GM19467 (cell line): ENCODE results near the gene RNF157.

ENCODE experiments used
- ATAC-seq: cut with Tn5 transposase; IDR thresholded peaks from one replicate; pipeline ENCODE4 v1.9.1; 2021; ENCODE audit warnings: mild to moderate bottlenecking, moderate library complexity; ENCODE audit not compliant: unreplicated experiment

RNF157 gene

GRCh38 chr17:76142585-76143041, 97.7 kb downstream of the RNF157 start:
- ATAC-seq = no peak

DNA sequence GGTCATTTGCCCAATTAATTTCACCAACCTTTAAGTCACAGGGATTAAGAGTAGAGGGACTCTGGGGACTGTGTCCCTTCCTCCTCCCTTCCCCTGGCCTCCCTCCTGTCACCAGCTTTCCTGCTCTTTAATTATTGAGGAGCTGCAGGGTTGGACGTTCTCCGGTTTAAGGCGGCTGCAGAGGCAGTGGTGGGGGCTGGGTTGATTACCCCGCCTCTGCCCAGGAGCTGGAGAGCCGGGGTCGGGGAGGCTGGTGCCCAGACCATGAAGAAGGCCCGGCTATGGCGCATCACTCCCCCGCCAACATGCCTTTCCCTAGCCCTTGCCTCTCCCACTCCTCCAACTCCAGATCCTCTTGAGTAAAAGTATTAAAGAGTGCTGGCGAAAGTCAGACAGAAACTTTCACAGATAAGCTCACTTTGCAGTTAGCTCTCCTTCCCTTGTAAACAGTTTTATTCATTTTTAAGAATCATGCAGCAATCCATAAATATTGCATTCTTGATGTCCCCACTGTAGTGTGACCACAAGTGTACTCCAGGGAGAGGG, 98.2 kb downstream of the RNF157 start:
- ATAC-seq = no peak

- ATAC-seq = peak; percentile 50
Measured at GRCh38 chr17:76141212-76142038, 98.9 kb downstream of the RNF157 start, which contains the start of gene FOXJ1. Gene FOXJ1, minus strand, starts transcription at chr17:76141245. Its CDS starts 850 bp downstream, at chr17:76140395.

GRCh38 chr17:76140661-76141211, 99.6 kb downstream of the RNF157 start:
- no peak for ATAC-seq

DNA sequence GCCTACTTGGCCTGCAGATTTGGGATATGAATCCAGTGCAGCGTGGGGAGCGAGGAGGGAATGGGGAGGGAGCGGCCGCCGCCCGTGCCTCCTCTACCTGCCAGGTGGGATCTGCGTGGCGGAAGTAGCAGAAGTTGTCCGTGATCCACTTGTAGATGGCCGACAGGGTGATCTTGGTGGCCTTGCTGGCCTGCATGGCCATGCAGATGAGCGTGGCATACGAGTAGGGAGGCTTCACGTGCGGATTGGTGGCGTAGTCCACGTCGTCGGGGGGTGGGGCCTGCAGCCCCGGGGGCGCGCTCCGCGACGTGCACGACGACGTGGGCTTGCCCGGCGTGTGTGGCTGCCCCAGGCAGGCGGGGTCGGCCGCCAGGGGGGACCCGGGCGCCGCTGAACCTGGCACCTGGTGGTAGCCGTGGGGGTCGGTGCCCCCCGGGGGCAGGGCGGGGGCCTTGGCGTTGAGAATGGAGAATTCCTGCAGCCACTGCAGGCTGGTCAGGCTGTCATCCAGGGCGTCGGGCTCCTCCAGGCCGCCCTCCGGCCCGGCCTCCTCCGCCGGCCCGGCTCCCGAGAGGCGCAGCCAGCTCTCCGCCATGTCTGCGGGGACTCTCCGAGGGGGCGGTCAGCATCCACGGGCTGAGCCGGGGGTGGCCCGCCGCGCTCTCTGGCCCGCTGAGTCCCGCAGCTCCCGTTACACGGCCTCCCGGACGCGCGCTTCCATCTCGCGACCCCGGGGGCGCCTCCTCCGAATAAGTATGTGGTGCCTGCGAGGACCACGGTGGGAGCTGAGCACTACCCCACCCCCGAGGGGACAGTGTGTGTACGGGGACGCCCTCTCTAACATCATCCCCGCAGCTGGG, 100.3 kb downstream of the RNF157 start:
- ATAC-seq = no peak

DNA sequence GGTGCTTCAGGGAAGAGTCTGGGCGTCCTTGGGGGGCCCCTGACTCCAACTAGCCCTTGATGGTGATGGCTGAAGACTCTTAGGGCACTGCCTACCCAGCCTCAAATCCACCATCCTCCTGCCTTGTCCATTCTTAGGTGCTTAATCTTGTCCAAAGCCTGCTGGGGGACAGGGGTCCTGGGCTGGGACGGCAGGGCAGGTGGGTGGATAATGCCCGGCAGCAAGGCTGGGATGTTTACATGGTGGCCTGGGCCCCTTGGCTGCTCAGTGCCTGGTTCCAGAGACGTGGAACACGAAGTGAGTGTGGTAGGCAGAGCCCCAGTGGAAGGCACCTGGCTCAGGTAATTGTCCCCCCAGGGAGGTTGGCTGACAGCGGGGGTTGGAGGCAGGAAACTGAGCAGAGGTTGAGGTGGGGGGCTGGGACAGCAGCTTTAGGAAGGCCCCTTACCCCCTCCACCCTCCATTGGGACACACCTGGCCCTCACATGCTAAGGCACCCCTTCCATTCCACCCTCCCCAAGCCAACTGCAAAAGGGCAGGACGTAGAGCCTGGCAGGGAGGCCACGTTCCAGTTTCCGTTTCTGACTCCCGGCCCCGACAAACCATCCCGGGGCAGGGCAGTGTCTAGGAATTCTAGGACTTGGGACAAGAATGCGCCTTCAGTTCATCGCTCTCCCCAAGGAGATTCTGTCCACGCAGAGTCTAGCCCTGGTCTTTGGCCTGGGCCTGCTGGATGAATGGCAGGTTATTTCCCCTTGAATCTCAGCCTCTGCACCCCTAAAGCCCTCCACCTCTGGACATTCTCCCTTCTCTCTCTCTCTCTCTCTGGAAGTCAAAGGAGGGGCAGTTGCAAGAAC, 101.2 kb downstream of the RNF157 start:
- no peak for ATAC-seq

- ATAC-seq = no peak
Measured at GRCh38 chr17:76138234-76138895, 101.9 kb downstream of the RNF157 start.

DNA sequence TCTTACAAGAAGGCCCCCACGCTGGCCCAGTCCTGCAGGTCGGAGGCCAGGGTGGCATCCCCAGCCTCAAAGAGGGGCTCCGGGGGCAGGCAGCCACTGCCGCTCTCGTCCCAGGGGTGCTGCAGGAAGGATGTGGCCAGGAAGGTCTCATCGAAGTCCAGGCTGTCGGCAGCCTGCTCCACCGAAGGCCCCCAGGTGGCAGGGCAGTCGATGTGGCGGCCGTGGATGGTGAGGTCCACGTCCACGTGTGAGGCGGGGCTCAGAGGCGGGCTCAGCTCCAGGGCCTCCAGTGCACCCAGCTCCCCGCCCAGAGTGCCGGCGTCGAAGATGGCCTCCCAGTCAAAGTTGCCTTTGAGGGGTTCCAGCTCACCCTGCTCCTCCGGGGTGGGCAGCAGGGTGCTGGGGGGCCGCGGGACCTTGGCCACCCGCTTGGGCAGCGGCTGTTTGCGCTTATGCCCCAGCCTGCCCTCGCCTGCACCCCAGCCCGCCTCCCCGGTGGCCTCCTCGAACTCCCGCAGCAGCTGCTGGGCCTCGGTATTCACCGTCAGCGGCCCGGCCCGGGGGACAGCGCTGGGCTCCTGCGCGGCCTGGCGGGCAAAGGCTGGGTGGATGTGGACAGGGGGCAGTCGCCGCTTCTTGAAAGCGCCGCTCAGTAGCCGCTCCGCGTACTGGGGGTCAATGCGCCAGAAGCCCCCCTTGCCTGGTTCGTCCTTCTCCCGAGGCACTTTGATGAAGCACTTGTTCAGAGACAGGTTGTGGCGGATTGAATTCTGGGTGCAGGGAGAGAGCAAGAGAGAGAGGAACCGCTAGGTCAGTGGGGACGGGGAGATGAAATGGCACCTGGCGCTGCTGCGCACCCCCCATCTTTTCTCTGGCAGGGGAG, 102.7 kb downstream of the RNF157 start:
- no peak for ATAC-seq

DNA sequence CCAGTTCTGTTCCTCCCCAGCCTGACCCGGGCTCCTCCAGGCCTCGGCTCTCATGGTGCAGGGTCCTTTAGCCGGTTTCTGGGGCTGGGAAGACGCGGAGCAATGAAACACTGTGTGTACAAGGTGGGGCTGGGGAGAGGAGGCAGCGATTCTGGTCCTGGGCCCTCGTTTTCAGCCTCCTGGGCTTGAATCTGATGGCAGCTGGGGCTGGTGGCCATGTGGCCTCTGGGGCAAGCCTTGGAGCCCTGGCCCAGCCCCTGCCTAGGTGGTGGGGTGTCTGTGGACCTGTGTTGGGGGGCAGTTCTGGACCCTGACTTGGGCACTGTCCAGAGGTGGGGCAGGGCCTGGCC, 103.3 kb downstream of the RNF157 start:
- no peak for ATAC-seq

DNA sequence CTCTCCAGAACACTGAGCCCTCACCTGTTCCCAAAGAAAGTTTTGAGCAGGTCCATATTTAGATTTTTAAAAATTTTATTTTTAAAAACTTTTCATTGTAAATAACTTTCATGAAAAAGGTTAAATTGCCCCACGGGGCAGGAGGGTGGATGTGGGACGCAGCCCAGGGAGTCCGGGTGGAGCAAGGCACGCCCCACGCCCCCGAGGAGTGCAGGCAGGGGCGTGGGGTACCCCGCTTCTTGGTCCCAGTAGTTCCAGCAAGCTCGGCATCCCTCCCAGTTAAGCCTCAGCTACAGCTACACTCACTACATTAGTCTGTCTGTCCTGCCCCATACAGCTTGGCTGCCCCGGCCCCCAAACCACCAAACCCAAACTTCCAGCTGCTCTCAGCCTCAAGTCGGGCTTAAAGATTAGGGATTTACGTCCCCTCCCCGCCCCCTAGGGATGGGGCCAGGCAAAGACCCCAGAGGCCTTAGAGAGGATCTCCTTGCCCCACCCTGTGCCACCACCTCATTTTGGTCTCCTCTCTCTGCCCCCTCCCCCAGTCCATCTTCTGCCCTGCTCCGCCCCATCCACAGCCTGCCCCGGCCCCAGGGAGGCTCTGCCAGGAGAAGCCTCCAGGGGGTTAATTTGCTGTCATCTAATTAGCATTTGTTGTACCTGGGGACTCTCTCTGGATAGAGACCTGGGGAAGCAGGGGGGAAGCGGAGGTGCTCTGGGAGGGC, 103.9 kb downstream of the RNF157 start:
- no peak for ATAC-seq

- ATAC-seq = no peak
Measured at GRCh38 chr17:76135810-76136188, 104.5 kb downstream of the RNF157 start.

DNA sequence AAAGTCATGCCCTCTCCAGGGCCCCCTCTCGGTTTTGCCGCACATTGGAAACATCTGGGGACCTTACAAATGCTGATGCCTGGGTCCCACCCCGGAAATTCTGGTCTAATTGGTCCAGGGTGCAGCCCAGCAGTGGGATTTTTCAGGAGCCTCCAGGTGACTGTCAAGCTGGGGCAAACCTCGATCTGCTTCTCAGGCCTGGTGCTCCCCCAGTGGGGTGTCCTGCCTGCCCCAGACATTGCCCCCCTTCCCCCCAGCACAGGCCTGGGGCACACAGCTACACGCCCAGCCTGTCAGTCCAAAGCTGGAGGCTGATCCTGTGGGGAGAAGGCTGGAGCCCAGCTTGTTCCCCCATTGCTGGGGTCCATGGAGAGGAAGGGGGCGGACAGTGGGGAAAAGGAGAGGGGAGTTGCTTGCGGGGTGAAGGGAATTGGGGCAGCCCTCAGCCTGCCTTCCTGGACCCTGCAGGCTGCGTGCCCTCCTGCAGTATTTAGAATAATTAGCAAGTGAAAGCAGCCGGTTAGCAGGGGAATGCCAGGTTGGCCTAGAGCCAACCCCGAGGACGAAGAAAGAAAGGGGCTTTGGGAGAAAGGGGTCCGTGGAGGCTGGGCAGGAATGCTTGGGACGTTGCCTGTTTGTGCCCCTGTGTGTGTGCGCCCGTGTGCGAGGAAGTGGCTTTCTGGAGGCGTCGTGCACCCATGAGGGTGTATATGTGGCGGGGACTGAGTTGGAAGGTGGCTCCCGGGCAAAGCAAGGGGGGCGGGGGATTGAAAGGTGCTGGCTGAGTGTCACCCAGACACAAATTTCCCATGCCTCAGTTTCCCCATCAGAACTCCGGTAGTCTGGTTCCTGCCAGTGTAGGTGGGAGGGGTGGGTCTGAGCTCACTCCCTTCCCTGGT, 105.1 kb downstream of the RNF157 start:
- no peak for ATAC-seq

DNA sequence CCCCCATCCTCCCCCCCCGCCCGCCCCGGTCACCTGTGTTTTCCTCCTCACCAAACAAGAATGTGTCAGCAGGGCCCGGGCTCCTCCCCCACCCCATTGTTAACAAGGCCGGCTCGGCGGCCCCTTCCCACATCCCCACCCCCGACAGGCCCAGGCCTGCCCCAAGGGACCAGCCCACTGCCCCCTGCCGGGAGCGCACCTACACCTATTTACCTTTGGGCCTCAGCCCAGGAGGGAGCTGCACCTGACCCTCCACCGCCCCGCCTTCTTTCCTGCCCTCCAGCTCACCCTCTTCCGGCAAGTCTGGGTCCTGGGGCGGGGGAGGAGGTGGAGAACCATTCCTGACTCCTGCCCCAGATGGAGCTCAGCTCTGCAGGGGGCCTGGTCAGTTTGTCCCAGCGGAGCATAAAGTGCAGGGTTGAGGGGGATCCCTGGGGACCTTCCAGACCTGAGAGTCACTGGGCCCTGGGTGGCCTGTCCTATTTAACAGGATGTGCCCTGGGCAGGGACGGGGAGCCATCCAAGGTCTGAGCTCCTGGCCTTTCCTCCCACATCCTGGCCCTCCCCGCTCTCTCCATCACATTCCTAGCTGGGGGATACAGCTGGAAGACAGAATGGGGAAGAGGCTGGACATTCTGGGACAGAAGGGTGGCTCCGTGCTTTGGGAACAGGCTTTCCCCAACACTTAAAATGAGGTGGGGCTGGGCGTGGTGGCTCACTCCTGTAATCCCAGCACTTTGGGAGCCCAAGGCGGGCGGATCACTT, 107.5 kb downstream of the RNF157 start:
- ATAC-seq = no peak

GRCh38 chr17:76131692-76132573, 108.4 kb downstream of the RNF157 start:
- ATAC-seq = no peak

GRCh38 chr17:76131051-76131691, 109.1 kb downstream of the RNF157 start:
- no peak for ATAC-seq
